ENCODE results near the gene PARP16.

GRCh38 chr15:65215496-65215895 is 71.2 kb downstream of the PARP16 start:
- TF ChIP-seq CTCF (IDR thresholded peaks at IDR 0.05 in 4 of 5, conservative IDR thresholded peaks at IDR 0.05 in 1 of 5) (no peak), POLR2A (IDR thresholded peaks at IDR 0.05) (no peak)
